DMS 273 (cell line): ENCODE data around the gene SNTG2.
"Not testable (repeated sequence)": the region's sequence is repeated elsewhere in the genome, so short reads cannot be mapped to it uniquely, and the experiment has no call there.

Experiments
- DNase-seq: peaks from one replicate; lab custom pipeline; 2025; ENCODE audit not compliant: unreplicated experiment; lab: John Stamatoyannopoulos, UW

SNTG2 gene

GRCh38 chr2:1088192-1088860, 137.7 kb downstream of the SNTG2 start:
- no peak for DNase-seq

- no peak for DNase-seq
Observed at GRCh38 chr2:1088940-1089339, 138.3 kb downstream of the SNTG2 start.

- DNase-seq: no peak
Observed at GRCh38 chr2:1091895-1092585, 141.4 kb downstream of the SNTG2 start.

GRCh38 chr2:1093668-1094067, 143.0 kb downstream of the SNTG2 start:
- DNase-seq: not testable (repeated sequence)

- DNase-seq: no peak
Observed at GRCh38 chr2:1097101-1097500, 146.5 kb downstream of the SNTG2 start.

GRCh38 chr2:1099418-1099817, 148.8 kb downstream of the SNTG2 start:
- no peak for DNase-seq

- no peak for DNase-seq
Observed at GRCh38 chr2:1101011-1101782, 150.5 kb downstream of the SNTG2 start.

GRCh38 chr2:1101982-1102590, 151.4 kb downstream of the SNTG2 start:
- DNase-seq: no peak

- no peak for DNase-seq
Observed at GRCh38 chr2:1104364-1104763, 153.7 kb downstream of the SNTG2 start.

GRCh38 chr2:1106344-1106743, 155.7 kb downstream of the SNTG2 start:
- DNase-seq: not testable (repeated sequence)

GRCh38 chr2:1115843-1116539, 165.3 kb downstream of the SNTG2 start:
- DNase-seq: no peak

GRCh38 chr2:1117569-1117968, 166.9 kb downstream of the SNTG2 start:
- DNase-seq: no peak

- DNase-seq: no peak
Observed at GRCh38 chr2:1125217-1125616, 174.6 kb downstream of the SNTG2 start.

- DNase-seq: no peak
Observed at GRCh38 chr2:1125633-1126370, 175.2 kb downstream of the SNTG2 start.

GRCh38 chr2:1129982-1130381, 179.3 kb downstream of the SNTG2 start:
- no peak for DNase-seq

- DNase-seq: no peak
Observed at GRCh38 chr2:1130922-1131321, 180.3 kb downstream of the SNTG2 start.

- DNase-seq: no peak
Observed at GRCh38 chr2:1132328-1132969, 181.8 kb downstream of the SNTG2 start.

GRCh38 chr2:1133896-1134295, 183.2 kb downstream of the SNTG2 start:
- DNase-seq: not testable (repeated sequence)

GRCh38 chr2:1134629-1135028, 184.0 kb downstream of the SNTG2 start:
- no peak for DNase-seq

- peak; percentile 17 for DNase-seq
Observed at GRCh38 chr2:1136067-1136466, 185.4 kb downstream of the SNTG2 start.
